ENCODE data around the gene ELMO1.

The ELMO1 gene

DNA sequence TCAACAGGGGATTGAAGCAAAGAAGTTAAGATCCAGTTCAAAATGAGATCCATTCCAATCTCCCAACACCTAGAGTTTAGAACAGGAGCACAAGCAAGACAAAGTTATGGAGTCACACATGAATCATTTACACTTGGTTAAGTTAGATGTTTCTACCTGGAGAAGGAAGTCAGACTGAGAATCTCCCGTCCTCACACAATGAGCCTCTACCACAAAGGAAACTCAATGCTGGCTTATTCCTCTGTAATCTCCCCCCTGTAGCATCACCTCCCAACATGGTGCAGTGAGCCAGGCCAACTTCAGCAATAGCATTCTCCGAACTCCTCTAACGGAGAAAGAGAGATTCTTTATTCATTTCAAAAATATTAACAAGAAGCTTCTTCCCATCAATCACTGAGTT is 82.2 kb downstream of the ELMO1 start:
- H3K9me3 ChIP-seq (ENCODE audit: control insufficient read depth, low read length): no peaks in the 10 kb centered on the region
- H3K4me1 ChIP-seq: peaks cover 10% of the 10 kb centered on the region
- no peaks in the 10 kb centered on the region for H3K27me3 ChIP-seq (ENCODE audit: control insufficient read depth, insufficient read depth, low read length)
- H3K79me2 ChIP-seq: no peaks in the 10 kb centered on the region
- H3K27ac ChIP-seq: peak overlapping the region; percentile 70
- no peak overlapping the region for H3K4me2 ChIP-seq (ENCODE audit: low read length)
- H3K36me3 ChIP-seq (ENCODE audit: control insufficient read depth, insufficient read depth, low read length): no peaks in the 10 kb centered on the region
- H3K4me3 ChIP-seq (ENCODE audit: low read depth, low read length): no peak overlapping the region
- no peak overlapping the region for H3K9ac ChIP-seq
- peak overlapping the region; percentile 39 for H2AFZ ChIP-seq
- TF ChIP-seq, protein P1, sequence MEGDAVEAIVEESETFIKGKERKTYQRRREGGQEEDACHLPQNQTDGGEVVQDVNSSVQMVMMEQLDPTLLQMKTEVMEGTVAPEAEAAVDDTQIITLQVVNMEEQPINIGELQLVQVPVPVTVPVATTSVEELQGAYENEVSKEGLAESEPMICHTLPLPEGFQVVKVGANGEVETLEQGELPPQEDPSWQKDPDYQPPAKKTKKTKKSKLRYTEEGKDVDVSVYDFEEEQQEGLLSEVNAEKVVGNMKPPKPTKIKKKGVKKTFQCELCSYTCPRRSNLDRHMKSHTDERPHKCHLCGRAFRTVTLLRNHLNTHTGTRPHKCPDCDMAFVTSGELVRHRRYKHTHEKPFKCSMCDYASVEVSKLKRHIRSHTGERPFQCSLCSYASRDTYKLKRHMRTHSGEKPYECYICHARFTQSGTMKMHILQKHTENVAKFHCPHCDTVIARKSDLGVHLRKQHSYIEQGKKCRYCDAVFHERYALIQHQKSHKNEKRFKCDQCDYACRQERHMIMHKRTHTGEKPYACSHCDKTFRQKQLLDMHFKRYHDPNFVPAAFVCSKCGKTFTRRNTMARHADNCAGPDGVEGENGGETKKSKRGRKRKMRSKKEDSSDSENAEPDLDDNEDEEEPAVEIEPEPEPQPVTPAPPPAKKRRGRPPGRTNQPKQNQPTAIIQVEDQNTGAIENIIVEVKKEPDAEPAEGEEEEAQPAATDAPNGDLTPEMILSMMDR (IDR thresholded peaks at IDR 0.05): no peak

GRCh38 chr7:37365405-37365804 is 83.3 kb downstream of the ELMO1 start:
- Histone ChIP-seq H2AFZ (no peak overlapping the region), H3K27ac (no peak overlapping the region), H3K9ac (no peak overlapping the region), H3K9me3 (ENCODE audit: control insufficient read depth, low read length) (no peaks in the 10 kb centered on the region), H3K36me3 (ENCODE audit: control insufficient read depth, insufficient read depth, low read length) (no peaks in the 10 kb centered on the region), H3K79me2 (no peaks in the 10 kb centered on the region), H3K4me2 (ENCODE audit: low read length) (no peak overlapping the region), H3K4me3 (ENCODE audit: low read depth, low read length) (no peak overlapping the region), H3K4me1 (peaks cover 12% of the 10 kb centered on the region), H3K27me3 (ENCODE audit: control insufficient read depth, insufficient read depth, low read length) (no peaks in the 10 kb centered on the region)
- TF ChIP-seq, protein P1 (IDR thresholded peaks at IDR 0.05): no peak

DNA sequence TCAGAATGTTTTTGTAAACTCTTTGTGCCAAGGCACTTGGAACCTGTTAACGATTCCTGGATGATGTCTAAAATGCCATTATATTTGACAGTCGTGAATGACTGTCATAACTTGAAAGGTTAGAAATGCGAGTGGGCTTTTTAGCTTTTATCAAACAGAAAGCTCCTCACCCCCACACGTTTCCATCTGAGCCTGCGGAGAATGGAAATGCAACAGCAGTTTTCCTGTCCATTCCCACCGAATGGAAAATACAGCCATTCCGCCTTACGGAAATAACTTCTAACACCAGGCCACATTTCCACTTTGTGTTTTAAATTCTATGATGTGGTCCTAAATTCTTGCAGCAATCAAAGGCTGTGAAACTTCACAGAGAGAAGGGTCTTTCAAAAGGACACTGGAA is 83.8 kb downstream of the ELMO1 start:
- Histone ChIP-seq H3K9me3 (ENCODE audit: control insufficient read depth, low read length) (no peaks in the 10 kb centered on the region), H3K36me3 (ENCODE audit: control insufficient read depth, insufficient read depth, low read length) (no peaks in the 10 kb centered on the region), H3K79me2 (no peaks in the 10 kb centered on the region), H2AFZ (no peak overlapping the region), H3K4me1 (peaks cover 16% of the 10 kb centered on the region), H3K27ac (no peak overlapping the region), H3K27me3 (ENCODE audit: control insufficient read depth, insufficient read depth, low read length) (no peaks in the 10 kb centered on the region), H3K4me3 (ENCODE audit: low read depth, low read length) (no peak overlapping the region), H3K9ac (no peak overlapping the region), H3K4me2 (ENCODE audit: low read length) (no peak overlapping the region)
- TF ChIP-seq, protein P1 (IDR thresholded peaks at IDR 0.05): no peak

DNA sequence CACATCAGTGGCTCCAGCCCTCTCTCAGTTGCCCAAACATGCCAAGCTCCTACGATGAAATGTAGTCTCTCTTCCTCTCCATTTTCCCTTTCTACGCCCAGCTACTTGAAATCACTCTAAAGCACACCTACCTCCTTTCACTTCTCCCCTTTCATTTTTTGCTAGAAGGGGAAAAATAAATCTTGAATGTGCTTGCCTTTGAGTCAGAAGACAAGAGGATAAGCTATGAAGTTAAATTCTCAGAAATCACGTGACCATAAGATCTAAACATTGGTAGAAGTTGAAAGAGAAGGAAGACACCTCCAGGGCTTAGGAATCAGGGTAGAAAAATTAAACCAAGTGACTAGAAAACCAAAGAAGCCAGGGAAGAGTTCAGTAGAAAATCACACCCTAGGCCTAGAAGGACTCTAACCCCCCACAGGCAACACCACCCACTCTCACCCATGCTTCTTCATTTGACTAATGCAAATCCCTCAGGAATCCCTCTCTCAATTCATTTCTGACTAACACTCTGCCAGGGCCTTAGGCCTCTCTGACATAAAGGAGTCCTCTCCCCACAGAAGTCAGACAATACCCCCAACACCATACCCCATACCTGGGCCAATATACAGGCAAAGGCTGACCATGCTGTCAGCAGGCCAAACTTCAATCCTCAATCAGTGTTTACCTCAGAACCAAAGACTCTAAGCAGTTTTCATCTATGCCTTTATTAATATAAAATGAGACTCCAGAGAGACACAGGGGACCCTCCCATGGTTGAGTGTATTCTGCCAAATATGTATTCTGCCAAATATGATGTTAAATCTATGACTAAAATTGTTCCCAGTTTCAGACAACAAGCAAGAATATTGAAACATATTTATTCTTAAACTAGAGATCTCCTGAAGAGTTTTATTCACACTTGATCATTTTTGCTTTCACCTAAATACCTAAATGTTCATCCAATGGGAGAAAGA is 84.8 kb downstream of the ELMO1 start:
- Histone ChIP-seq H2AFZ (no peak overlapping the region), H3K4me1 (peaks cover 22% of the 10 kb centered on the region), H3K9me3 (ENCODE audit: control insufficient read depth, low read length) (no peaks in the 10 kb centered on the region), H3K9ac (no peak overlapping the region), H3K79me2 (no peaks in the 10 kb centered on the region), H3K27me3 (ENCODE audit: control insufficient read depth, insufficient read depth, low read length) (no peaks in the 10 kb centered on the region), H3K4me3 (ENCODE audit: low read depth, low read length) (no peak overlapping the region), H3K36me3 (ENCODE audit: control insufficient read depth, insufficient read depth, low read length) (no peaks in the 10 kb centered on the region), H3K27ac (no peak overlapping the region), H3K4me2 (ENCODE audit: low read length) (no peak overlapping the region)
- TF ChIP-seq, protein P1 (IDR thresholded peaks at IDR 0.05): no peak
